ENCODE data around the gene MSH3.
"Not testable (repeated sequence)": the region's sequence is repeated elsewhere in the genome, so short reads cannot be mapped to it uniquely, and the experiment has no call there.

Gene MSH3

DNA sequence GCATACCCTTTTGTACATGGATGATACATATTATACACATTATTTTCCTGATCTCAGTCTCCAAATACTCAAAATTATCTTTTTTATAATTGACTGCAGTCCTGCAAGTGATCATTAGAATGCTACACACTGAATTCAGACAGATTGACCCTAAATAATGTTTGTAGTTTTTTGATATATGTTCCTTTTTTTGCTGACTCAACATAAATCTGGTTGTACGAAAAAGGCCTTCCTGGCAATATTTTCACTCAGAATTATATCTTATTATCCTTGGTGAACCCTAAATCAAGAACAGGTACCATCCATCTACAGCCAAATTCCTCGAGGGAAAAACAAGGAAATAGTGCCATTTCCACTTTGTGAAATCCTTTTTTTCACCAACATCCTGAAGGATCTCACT is 200.1 kb downstream of the MSH3 start:
- no peak for DNase-seq (ENCODE audit: low spot score)

DNA sequence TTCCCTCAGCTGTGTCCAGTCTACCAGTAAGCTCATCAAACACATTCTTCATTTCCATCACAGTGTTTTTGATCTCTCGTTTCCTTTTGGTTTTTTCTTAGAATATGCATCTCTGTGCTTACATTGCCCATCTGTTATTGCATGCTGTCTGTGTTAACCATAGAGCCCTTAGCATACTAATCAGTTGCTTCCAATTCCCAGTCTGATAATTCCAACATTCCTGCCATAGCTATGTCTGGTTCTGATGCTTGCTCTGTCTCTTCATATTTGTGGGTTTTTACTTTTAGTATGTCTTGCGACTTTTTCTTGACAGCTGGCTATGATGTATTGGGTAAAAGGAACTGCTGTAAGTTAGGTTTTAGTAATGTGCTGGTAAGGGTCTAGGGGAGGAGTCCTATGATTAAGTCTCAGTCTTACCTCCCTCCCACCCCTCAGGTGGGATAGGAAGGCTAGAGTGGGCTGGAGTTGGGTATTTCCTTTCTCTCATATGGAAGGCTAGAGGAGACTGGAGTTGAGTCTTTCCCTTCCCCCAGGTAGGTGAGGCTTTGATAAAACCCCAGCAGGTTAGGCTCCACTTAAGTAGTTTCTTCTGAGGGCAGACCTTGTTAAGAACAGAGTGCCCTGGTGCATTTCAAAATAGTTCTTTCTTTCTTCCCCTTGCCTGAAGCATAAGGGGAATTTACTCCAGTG is 206.6 kb downstream of the MSH3 start:
- no peak for DNase-seq (ENCODE audit: low spot score)

DNA sequence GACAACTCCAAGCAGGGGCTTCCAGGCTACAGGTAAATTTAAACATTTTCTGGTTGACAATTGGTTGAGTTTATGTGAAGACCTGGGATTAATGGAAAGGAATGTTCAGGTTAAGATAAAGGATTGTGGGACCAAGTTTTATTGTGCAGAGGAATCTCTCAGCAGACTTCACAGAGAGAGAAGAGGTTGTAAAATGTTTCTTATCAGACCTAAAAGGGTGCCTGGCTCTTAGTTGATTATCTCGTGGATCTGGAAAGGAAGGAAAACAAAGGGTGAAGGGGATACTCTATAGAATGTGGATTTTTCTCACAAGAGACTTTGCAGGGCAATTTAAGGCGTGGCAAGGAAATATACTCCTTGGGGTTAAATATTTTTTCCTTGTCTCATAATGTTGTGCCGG is 209.3 kb downstream of the MSH3 start:
- DNase-seq (ENCODE audit: low spot score): no peak

DNA sequence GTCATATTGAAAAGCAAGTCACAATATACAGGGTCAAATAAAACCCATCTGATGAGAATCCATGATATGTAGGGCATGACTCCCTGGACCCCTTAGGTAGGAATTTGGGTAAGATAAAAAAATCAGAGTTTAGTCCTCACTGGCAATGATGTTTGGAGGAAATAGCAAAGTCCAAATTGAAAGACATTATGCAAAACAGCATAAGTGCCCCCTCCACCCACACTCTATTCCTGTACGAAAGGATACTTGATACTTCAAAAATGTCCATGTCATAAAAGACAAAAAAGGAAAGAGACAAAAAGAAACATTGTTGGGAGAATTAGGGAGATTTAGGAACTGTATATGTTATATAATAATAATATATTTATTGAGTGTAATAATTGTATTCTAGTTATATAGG is 209.7 kb downstream of the MSH3 start:
- no peak for DNase-seq (ENCODE audit: low spot score)

DNA sequence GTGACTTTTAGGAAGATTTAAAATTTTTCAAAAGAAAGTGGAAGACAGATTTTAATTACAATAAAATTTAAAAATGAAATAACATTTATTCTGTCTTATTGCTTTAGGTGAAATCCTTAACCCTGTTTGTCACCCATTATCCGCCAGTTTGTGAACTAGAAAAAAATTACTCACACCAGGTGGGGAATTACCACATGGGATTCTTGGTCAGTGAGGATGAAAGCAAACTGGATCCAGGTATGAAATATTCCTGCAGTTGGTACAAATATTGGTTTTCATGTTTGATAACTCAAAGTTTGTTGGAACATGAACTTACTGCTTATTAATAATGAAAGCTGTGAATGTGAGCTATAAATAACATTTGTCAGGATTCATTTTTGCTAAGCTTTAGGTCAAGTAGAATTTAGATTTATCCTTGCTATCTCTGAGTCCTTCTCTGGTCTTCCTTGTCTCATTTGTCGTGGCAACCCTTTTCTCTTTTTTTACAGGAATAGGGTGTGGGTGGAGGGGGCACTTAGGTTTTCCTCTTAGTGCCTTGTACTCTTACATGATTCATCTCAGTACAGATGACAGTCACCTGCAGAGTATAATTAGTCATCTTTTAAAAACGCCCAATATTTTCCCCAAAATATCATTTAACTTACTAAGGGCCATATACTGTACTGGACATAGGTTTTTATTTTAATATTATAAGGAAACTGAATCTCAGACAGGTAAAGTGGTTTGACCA is 210.4 kb downstream of the MSH3 start:
- DNase-seq (ENCODE audit: low spot score): no peak

DNA sequence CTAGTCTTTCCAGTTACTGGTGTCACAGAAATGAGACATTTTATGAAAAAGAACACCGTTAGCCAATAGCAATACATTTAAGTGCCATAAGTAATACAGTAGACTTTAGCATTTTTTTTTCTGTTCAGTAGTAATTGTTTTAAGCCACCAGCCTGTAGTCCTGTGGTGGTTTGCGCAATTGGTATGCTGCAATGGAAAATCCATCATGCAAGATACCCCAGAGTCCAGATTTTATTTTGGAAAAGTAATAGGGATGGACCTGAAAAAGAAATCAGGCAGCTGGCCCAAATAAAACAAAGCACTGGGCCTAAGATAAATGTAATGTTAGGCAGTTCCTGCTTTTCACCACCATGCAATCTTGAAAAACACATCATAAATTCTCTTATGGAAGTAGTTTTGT is 211.1 kb downstream of the MSH3 start:
- DNase-seq (ENCODE audit: low spot score): no peak

DNA sequence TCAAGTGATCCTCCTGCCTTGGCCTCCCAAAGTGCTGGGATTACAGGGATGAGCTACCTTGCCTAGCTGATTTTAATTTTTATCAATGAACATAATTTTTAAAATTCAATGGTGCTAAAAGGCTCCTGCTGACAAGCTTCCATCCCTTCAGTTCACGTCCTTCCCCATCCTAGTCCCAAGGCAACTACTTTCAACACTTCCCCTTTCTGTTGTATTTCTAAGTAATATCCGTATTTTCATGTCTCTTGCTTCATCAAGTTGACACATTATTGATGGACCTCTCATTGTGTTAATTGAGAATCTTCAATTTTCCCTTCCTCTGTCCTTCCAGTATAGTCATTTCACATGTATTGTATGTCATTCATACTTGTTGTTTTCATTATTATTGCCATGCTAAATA is 211.9 kb downstream of the MSH3 start:
- DNase-seq (ENCODE audit: low spot score): no peak

DNA sequence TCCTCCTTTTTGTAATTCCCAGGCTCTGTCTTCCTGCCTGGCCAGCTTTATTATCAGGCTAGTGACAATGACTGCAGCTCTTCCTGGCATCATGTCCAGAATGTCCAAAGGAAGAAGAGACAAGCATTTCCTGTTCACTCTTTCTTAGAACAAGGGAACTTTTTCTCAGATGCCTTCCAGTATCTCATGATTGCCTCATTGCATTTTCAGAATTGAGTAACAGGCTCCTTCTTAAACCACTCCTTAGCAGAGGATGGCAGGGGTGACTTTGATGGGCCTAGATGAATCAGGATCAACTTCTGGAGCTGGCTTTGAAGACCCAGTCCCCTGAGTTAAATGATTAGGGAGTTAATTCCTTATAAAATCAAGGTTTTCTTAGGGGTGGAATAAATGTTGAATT is 212.8 kb downstream of the MSH3 start:
- DNase-seq (ENCODE audit: low spot score): no peak

DNA sequence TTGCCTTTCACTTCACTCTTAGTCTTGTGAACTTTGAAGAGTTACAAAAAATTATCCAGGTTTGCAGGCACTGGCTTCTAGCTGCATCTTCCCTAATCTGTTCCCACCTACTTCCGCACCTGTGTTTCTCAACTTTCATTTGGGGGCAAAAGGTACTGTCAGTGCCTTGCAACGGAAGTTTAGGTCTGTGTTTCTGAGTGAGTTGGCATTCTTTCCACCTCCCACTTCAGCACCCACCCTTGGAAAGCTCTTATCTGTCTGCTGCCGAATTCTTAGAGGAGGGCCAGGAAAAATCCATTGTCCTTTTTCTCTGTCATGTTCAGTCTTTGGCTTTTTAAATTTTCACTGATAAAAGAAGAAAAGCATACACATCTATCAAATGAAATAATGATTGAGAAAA is 216.0 kb downstream of the MSH3 start:
- no peak for DNase-seq (ENCODE audit: low spot score)

DNA sequence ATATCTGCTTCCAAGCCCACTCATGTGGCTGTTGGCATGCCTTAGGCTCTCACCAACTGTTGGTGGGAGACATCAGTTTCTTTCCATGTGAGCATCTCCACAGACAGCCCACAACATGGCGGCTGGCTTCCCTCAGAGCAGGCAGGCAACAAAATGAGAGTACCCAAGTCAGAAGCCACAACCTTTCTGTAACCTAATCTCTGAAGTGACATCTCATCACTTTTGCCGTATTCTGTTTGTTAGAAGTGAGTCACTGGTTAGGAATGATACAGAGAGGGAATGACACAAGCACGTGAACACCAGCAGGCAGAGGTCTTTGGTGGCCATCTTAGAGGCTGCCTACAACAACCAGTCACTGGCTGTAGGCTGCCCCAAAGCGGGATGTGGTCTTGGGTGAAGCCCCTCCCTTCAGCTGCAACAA is 217.1 kb downstream of the MSH3 start:
- no peak for DNase-seq (ENCODE audit: low spot score)

DNA sequence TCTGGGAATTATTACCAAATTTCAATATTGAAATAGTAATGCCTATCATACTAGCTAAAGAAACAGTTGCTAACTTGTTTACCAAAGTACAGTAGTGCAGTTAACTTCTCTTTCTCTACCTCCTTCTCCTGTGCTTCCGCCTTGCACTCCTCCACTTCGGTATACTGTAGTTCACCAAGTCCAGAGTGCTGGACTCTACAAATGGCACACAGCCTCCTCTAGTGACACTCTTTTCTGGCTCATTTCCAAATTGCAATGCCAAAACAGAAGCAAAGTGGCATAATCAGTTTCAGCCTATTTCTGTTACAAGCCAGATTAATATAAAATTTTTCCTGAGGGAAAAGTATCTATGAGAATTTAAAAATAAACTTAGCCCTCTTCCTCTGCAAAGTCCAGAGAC is 219.7 kb downstream of the MSH3 start:
- no peak for DNase-seq (ENCODE audit: low spot score)

DNA sequence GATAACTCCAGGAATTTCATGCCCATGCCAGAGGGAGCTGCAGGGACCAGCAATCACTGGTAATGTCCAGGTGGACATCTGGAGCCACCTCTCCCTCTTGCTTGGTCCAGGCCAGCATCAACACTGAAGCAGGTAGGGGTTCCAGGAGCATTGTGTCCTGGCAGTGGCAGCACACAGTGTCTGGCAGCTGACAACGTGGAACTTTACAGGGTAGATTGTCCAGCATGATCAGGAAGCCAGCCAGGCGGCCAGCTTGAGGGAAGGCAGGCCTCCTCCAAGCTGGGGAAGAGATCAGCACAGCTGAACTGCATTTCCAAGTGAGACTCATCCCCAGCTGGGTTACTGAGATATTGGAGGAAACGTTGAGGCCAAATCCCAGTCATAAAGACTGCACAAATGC is 223.1 kb downstream of the MSH3 start:
- no peak for DNase-seq (ENCODE audit: low spot score)

DNA sequence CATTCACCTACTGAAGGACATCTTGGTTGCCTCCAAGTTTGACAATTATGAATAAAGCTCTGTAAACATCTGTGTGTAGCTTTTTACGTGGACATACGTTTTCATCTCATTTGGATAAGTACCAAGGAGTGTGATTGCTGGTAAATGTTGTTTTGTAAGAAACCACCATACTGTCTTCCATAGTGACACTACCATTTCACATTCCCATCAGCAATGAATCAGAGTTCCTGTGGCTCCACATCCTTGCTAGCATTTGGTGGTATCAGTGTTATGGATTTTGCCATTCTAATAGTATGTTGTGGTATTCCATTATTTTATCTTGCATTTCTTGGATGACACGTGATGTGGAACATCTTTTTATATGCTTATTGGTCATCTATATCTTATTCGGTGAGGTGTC is 227.3 kb downstream of the MSH3 start:
- DNase-seq (ENCODE audit: low spot score): no peak

DNA sequence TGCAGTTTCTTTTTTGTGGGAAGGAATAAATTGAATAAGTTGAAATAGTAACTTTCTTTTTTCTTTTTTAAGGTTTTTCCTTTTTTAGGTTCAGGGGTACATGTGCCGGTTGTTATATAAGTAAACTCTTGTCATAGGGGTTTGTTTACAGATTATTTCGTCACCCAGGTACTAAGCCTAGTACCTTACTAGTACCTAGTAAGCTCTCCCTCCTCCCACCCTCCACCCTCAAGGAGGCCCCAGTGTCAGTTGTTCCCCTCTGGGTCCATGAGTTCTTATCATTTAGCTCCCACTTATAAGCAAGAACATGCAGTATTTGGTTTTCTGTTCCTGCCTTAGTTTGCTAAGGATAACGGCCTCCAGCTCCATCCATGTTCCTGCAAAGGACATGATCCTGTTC is 228.9 kb downstream of the MSH3 start:
- not testable (repeated sequence) for DNase-seq (ENCODE audit: low spot score)

DNA sequence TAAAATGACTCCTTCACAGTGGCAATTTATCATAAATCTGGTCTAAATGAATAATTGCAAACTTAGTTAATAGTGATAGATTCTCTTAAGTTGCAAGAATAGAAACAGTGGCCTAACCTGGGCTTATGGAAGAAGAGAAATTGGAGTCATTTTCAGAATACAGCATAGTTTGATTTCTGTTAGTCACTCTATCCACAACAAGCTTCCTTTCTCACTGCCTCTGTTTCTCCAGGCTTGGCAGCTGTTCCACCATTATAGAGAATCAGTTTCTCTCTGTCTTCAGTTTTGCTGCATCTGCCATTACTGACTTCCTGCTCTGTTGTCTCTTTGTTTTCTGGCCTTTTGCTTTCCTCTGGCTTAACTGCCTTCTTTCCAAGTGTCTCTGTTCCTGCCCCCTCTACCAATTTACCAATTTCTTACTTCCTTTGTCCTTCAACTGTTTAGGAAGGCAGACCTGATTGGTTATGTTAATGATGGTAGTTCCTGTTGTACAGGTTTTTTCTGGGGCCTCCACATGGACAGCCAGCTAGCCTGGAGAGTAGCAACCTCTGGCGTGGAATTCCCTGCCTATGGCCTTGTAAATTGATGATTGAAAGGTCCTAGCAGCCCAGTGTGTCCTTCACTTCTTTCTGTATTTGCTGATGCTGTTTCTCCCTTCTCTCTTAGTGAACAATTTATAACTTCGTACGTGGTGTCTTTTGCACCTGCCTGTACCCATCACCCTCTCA is 229.8 kb downstream of the MSH3 start:
- no peak for DNase-seq (ENCODE audit: low spot score)

DNA sequence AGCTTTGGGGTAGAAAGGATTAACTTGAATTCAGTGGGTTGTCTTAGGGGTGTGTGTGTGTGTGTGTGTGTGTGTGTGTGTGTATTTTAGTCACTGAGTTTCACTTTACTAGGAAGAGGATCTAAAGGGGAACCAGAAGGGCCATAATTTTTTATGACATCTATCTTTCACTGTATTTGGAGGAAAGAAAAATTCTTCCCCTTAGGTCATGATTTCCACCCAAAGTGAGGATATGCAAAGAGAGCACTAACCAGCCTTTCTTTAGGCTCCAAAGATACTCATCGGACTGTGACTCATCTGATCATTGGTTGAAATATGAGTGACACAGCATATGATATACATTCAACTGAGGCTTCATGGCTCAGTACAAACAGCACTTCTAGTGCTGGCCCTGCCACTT is 230.5 kb downstream of the MSH3 start:
- no peak for DNase-seq (ENCODE audit: low spot score)

DNA sequence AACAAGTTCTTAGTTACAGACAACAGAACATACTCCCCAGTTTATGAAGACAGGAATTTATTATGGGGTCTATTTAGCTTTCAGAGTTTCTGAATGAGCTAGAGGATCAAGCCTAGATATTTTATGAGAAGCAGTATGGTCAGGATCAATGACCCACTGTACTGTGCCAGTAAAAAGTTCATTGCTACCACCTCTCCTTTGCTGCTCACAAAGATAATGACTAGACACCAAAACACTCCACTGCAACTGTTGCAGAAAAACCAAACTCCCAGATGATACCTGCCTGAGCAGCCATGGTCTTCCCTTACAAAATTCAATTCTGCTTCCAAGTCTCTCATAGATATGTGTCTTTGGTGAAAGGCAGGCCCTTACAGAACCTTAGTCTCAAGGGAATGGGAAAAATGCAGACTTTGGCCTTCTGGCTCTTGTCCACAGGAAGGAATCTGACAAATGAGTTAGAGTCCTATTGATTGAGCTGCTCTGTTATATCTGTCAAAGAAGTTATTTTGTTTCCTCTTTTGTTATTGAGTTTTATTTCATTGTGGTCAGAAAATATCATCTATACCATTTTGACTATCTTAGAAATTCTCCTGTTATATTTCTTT is 231.0 kb downstream of the MSH3 start:
- no peak for DNase-seq (ENCODE audit: low spot score)

DNA sequence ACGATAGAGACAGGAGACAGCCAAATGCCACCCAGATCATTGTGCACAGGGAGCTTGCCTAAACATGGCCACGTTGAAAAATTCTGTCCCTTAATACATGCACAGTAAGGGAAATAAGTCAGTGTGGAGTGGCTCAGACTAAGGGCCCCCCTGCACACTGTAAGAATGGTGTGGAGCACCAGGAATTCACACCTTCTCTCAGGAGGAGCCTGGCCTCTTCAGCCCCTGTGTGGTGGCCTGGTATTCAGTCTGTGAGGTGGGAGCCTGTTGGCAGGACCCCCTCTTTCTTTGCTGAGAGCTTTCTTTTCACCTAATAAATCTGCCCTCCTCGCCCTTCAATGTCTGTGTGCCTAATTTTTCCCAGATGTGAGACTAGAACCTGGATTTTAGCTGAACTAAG is 239.6 kb downstream of the MSH3 start:
- DNase-seq (ENCODE audit: low spot score): no peak

DNA sequence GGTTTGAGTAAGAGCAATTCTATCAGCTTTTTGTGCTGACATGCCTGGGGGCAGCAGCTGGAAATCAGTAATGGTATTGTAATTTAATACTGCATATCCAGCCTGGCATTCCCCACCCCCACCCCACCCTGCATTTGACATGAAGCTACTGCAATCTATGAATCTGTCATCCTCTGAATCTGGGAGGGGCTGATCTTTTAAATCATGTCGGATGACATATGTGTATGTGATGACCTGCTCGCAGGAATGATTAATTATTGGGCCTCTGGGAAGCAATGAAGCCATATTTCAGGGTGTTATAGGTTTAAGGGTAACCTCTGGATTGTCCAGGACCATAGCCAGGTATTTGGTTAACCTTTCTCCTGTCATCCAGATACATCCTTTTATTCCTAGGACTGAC is 241.1 kb downstream of the MSH3 start:
- DNase-seq (ENCODE audit: low spot score): no peak

DNA sequence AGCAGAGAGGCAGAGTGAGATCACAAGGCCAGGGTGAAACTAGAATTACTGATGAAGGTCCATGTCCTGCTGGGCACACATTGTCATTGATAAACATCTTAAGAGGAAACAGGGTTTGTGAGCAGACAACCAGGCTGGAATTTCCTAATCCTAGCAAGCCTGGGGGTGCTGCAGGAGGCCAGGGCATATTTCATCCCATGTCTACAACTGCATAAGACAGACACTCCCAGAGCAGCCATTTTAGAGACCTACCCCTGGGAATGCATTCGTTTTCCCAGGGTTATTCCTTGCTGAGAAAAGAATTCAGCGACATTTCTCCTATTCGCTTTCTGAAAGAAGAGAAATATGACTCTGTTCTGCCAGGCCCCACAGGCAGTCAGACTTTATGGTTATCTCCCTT is 248.2 kb downstream of the MSH3 start:
- not testable (repeated sequence) for DNase-seq (ENCODE audit: low spot score)

DNA sequence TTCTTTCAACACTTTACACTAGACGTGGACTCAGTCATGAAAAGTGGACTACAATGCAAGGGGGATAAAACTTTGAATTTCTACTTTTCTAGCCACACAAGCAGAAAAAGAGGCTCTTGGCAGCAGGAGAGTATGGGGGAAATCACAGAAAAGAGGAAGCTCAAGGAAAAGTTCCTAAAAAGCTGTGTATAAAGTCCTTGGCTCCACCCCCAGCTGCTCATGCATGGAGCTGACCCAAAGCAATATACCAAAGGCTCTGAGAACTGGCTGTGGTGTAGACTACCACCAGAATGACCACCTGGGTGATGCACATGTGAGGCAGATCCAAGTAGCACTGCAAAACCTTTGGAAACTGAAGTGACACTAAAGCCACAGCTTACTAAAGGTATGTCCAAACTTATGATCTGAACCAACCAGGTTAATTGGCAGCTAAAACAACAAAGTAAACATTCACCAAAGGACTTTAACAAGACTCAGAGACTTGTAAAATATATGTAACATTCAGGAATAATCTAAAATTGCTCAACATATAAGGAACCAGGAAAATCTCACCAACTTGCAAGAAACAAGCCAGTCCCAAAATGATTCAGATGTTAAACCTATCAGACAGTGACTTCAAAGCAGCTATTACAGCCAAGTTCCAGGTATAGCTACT is 250.2 kb downstream of the MSH3 start:
- DNase-seq (ENCODE audit: low spot score): no peak

DNA sequence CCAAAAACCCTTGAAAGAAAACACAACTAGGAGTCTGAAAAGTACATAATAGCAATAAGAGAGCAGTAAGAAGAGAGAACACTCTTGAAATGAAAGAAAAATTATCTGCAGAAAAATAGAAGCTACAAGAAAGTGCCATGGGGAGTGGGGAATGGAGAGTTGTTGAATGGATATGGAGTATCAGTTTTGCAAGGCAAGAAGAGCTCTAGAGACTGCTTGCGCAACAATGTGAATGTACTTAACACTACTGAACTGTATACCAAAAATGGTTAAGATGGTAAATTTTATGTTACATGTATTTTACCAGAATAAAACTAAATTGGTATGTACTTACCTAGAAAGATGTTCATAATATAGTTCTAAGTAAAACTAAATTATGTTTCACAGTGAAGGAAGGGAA is 251.0 kb downstream of the MSH3 start:
- no peak for DNase-seq (ENCODE audit: low spot score)
